Measurements from ENCODE around the gene SLC17A4.

The SLC17A4 gene

GRCh38 chr6:25750906-25751305, 3.6 kb upstream of the SLC17A4 start:
- no peak for DNase-seq (ENCODE audit: low read depth in 2 of 2)

- no peak for DNase-seq (ENCODE audit: low read depth in 2 of 2)
Measured at GRCh38 chr6:25753079-25753478, 1.5 kb upstream of the SLC17A4 start.

- DNase-seq (ENCODE audit: low read depth in 2 of 2): no peak
Measured at GRCh38 chr6:25755483-25755882, 941 bp downstream of the SLC17A4 start.

- DNase-seq (ENCODE audit: low read depth in 2 of 2): no peak
Measured at GRCh38 chr6:25756382-25757363, 2.1 kb downstream of the SLC17A4 start.

- DNase-seq (ENCODE audit: low read depth in 2 of 2): no peak
Measured at GRCh38 chr6:25757936-25758642, 3.5 kb downstream of the SLC17A4 start.

GRCh38 chr6:25764611-25765010, 10.1 kb downstream of the SLC17A4 start:
- no peak for DNase-seq (ENCODE audit: low read depth in 2 of 2)

GRCh38 chr6:25768566-25768965, 14.0 kb downstream of the SLC17A4 start:
- no peak for DNase-seq (ENCODE audit: low read depth in 2 of 2)

- no peak for DNase-seq (ENCODE audit: low read depth in 2 of 2)
Measured at GRCh38 chr6:25769983-25770382, 15.4 kb downstream of the SLC17A4 start.

- no peak for DNase-seq (ENCODE audit: low read depth in 2 of 2)
Measured at GRCh38 chr6:25774120-25774715, 19.7 kb downstream of the SLC17A4 start.

- DNase-seq (ENCODE audit: low read depth in 2 of 2): no peak
Measured at GRCh38 chr6:25777031-25777430, 22.5 kb downstream of the SLC17A4 start.

GRCh38 chr6:25777856-25778649, 23.5 kb downstream of the SLC17A4 start:
- DNase-seq (ENCODE audit: low read depth in 2 of 2): no peak

- no peak for DNase-seq (ENCODE audit: low read depth in 2 of 2)
Measured at GRCh38 chr6:25781134-25781533, 26.6 kb downstream of the SLC17A4 start.

- no peak for DNase-seq (ENCODE audit: low read depth in 2 of 2)
Measured at GRCh38 chr6:25787428-25787827, 32.9 kb downstream of the SLC17A4 start.

- peak; percentile 6 to 36 for DNase-seq (ENCODE audit: low read depth in 2 of 2)
Measured at GRCh38 chr6:25788305-25788922, 33.9 kb downstream of the SLC17A4 start.

GRCh38 chr6:25789475-25789874, 34.9 kb downstream of the SLC17A4 start:
- DNase-seq (ENCODE audit: low read depth in 2 of 2): no peak

- no peak for DNase-seq (ENCODE audit: low read depth in 2 of 2)
Measured at GRCh38 chr6:25792016-25792415, 37.5 kb downstream of the SLC17A4 start.

- DNase-seq (ENCODE audit: low read depth in 2 of 2): no peak
Measured at GRCh38 chr6:25793970-25794369, 39.4 kb downstream of the SLC17A4 start.

GRCh38 chr6:25794784-25795183, 40.2 kb downstream of the SLC17A4 start:
- DNase-seq (ENCODE audit: low read depth in 2 of 2): no peak

GRCh38 chr6:25801436-25801835, 46.9 kb downstream of the SLC17A4 start:
- DNase-seq (ENCODE audit: low read depth in 2 of 2): no peak

- no peak for DNase-seq (ENCODE audit: low read depth in 2 of 2)
Measured at GRCh38 chr6:25804804-25805203, 50.3 kb downstream of the SLC17A4 start.

GRCh38 chr6:25815194-25815593, 60.7 kb downstream of the SLC17A4 start:
- DNase-seq (ENCODE audit: low read depth in 2 of 2): no peak

Measured in stimulated activated CD4-positive, alpha-beta T cell treated with anti-CD3 and anti-CD28 coated beads, Interleukin-15, amount 100 ng/mL, for 48 hours (primary cell).